GOT3 (cell line): Measurements from ENCODE around the gene KCNN3.
A peak's percentile ranks its signal among the peaks of the same experiment; 100 is the strongest.

Source experiments
- DNase-seq: peaks from one replicate; lab custom pipeline; 2025; ENCODE audit warnings: mixed read lengths; lab: John Stamatoyannopoulos, UW

KCNN3 gene

DNA sequence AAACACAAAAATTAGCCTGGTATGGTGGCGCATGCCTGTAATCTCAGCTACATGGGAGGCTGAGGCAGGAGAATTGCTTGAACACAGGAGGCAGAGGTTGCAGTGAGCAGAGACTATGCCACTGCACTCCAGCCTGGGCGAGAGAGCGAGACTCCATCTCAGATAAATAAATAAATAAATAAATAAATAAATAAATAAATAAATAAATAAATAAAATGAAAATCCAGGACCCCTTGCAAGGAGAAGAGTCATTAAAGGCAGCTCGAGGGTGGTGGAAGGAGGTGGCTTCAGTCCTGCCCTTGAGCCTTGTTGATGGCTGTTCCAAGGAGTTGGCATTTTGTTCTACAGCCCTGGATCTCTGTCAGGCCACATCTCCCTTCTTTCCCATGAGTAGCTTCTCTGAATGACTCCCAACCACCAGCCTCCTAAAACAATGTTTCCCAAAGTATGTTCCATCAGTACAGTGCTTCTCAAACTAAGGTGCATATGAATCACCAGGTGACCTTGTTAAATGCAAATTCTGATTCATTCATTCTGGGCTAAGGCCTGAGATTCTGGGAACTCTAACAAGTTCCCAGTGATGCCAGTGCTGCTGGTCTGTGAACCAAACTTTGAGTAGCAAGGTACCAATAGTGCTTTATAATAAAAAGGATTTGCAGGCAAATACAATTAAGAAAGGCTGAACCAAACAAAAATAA lies 99.0 kb downstream of the KCNN3 start:
- DNase-seq: no peak

DNA sequence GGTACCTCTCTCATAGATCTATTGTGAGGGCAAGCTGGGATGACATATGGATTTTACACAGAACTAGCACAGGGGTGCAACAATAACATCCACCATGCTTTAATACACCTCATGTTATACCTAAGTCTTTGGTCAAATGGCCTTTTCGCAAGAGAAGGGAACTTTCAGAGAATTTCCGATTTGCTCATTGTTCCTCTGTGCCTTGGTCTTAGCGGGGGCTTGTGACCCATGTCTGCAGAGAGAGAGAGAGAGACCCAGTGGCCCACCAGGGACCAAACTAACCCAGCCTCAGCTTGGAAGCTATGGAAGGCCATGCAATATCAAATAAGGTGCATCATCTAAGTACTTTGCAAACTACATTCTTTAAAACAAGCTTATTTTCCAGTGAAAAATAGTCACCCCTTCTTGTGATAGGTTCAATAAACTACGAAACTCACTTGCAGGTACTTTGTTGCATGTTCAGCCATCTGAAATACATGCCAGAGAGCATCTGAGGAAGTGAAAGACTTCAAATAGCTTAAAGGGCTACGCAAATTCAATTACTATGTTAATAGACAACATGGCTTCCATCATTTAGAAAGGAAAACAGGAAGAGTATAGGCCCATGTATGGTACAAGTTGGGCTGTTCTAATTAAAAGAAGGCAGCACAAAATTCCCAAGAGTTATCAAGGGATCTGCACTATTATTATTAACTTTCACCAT lies 100.7 kb downstream of the KCNN3 start:
- no peak for DNase-seq

DNA sequence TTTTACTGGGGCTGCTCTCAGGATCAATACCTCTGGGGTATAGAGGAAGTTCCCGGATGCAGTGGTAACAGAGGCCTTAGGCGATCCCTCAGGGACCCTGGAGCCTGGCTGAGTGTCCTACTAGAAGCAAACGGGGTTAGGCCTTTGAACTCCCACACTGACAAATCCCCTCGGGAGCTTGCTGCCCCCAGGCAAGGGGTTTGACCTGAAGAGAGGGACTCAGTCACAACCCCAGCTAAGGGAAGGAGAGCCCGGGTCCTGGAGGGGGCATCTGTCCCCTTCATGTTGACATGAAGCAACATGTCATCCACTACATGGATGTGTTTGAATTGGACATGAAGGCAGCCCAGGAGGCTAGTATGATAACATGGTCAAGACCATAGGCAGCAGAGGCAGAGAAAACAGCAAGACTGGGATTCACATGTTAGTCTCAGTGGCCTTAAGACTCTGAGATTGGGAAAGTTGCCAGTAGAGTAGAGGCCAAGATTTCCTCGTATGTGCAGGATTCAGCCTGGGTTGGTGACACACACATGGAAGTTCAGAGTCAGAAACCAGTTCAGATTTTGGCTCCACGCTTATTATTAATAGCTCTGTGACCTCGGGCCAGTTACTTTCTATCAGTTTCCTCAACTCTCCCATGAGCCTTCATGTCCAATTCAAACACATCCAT lies 101.5 kb downstream of the KCNN3 start:
- no peak for DNase-seq

DNA sequence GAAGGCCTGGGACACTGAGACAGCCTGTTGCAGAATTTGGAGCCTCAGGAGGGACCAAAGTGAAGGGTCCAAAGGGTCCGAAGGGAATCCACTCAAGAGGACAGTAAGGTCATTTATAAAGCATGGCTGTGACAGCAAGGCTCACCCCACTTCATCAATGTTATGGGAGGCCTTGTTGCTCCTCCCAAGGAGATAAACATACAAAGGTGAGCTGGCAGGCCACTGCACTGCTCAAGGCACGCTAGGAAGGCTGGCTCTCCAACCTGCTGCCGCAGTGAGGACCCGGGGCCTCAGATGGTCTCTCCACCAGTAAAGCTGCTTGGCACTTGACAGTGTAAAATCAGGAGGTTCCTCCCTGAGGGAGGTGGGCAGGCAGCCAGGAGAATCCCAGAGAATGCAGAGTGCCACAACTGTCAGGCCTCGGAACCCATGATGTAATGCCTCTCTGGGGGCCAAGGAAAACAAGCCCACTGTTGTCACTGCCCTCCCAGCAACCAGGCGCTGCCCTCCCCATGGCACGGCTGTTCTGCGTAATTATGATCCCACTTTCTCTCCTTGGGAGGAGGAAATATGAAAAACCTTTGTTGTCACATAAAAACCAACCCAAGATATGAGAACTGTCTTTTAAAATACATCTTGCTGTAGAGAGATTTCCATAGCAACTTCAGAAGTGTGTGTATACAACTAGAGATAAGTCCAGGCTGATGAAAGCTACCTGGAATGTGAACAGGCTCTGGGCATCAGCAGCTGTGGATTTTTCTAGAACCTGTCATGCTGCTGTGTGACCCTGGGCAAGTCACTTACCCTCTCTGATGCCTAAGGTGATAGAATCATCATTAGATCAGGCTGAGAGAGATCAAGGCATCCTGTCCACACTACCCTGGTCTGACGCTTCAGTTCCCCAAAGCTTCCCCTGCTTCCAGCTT lies 102.5 kb downstream of the KCNN3 start:
- DNase-seq: no peak

DNA sequence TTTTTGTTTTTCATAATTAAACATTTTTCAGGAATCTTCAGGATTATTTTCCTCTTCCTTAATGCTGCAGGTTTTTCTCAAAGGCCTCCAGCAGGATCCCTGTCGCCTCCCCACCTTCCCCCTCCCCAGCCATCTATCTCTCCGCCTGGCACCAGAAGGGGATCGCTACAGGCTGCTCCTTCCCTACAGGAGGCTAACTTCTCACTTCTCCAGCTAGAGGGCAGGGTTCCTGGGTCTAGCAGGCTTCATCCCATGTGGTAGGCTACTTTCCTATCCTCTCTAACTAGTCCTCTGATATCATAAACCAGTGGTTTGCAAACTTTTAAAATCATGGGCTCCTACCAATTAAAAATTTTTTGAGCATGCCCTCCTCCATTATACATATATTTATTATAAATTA lies 104.1 kb downstream of the KCNN3 start:
- DNase-seq: no peak

DNA sequence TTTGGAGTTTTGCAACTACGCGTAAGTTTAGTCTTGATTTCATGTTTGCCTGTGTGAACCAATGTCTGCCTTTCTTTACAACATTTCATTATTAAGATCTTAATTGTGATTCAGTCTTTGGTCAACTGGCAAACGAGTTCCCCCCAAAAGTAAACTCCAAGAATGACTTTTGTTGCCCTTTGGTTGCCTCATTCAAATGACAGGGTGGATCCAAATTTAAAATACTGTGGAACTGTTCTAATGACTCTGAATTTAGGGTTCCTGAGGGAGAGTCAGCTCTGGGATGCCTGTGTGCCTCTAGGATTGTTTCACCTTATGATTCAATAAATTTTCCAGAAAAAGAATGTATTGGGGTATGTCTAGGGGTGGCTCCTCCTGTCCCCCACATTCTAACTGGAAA lies 105.3 kb downstream of the KCNN3 start:
- DNase-seq: no peak

DNA sequence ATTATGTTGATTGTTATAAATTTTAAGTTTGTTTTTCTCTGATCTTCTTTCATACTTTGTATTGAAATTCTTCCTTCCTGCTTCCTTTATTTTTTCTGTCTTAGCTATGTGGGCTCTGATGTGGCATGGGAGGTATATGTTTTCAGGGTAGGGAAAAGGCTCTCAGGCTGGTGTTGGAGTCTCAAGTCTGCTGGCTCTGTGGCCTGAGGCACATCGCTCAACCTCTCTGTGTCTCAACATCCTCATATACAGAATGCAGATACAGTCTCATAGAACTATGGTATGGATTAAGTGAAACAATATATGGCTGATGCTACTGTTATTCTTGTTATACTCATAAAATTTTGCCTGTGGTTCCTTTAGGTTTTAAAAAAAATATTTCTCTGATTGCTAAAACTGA lies 105.9 kb downstream of the KCNN3 start:
- no peak for DNase-seq

DNA sequence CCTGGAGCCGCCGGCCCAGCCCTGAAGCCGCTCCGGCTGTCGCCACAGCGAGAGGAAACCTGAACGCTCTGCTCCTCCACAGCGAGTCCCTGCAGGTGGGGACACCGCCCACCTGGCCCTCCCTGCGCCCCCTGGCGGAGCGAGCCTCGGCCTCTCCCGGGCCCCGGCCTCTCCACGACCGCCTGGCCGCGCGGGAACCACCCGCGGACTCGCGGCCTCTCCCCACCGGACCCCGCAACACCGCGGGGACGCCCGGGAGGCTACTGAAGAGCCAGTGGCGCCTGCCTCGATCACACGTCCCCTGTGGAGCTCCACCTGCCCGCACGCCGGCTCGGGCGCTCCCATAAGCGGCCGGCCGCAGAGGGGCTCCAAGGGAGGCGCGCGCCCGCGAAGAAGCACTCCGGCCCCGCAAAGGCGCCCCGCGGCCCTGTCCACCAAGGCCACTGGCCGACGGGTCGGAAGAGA lies 109.6 kb downstream of the KCNN3 start:
- DNase-seq: no peak

DNA sequence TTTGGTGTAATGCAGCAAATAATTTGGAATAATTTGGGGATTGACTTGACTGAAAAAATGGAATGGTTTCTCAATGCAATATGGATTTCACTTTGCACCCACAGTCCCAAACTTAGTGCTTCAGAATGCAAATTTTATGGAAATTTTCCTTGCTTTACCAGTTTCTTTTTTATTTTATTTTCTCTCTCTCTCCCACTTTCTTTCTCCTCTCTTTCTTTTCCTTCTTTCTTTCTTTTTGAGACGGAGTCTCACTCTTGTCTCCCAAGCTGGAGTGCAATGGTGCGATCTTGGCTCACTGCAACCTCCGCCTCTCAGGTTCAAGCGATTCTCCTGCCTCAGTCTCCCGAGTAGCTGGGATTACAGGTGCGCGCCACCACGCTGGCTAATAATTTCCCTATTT lies 110.3 kb downstream of the KCNN3 start:
- no peak for DNase-seq

DNA sequence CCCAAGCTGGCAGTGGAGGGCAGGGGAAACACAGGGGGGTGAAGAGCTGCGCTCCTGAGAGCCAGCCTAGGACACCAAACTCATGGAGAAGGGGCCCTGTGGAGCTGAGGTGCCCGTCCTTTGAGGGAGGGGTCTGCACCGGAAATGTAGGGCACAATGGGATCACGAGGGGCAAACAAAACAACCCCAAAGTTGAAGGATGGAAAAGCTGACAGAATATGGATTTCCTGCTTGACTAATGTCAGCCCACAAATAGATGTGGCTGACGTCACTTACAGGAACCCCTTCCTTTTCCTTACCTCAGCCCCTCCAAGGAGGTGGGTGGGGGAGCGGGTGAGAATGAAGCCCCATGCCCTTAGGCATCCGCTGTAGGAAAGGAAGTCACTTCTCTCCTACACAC lies 110.9 kb downstream of the KCNN3 start:
- DNase-seq: no peak

DNA sequence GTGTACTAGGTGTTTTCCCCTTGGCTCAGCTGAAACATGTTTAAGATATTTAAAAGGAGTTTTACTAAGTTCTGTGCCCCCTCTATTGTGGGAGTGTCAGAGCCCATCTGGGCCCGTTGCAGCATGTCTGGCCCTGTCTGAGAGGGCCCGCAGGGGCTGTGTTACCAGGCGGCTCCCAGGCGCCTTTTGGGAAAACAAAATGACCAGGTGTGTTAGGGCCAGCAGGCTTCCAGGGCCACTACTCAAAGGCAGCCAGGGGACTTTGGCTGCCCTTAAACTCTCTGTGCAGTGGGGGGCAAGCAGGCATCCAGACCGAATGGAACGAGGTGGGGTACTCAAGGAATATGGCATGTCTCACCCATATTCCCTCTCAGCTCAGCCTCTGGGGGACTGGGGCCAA lies 111.7 kb downstream of the KCNN3 start:
- no peak for DNase-seq

DNA sequence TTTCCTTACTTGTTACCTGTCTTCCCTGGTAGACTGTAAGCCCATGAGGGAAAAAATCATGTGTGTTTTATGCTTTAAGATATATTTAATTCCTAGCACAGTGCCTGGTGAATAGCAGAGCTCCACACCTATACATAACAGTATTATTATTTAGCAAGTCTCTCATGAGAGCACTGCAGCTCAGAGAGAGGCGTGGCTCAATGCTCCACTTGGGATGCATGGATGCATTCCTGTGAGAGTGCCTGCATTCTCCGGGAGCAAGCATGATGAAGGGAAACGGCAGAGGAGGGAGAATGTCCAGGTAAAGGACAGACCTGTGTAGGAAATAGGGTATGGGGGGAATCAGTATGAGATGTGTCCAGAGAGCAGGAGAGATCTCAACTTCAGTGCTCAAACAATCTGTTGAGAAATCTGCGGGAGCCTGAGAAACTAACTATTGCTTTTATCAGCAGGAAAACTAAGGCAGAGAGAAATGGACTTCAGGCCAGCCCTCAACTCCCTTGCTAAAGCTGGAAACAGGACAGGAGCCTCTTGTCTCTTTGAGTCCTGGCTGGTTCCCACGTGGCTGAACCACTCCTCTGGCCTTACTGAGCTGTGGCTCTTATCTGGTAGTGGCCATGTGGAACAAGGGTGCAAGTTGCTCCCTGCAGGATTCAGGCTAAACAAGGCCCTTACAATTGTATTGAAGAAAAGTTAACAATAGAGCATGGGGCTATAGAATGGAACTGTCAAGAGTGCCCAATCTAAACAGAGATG lies 113.1 kb downstream of the KCNN3 start:
- DNase-seq: no peak

DNA sequence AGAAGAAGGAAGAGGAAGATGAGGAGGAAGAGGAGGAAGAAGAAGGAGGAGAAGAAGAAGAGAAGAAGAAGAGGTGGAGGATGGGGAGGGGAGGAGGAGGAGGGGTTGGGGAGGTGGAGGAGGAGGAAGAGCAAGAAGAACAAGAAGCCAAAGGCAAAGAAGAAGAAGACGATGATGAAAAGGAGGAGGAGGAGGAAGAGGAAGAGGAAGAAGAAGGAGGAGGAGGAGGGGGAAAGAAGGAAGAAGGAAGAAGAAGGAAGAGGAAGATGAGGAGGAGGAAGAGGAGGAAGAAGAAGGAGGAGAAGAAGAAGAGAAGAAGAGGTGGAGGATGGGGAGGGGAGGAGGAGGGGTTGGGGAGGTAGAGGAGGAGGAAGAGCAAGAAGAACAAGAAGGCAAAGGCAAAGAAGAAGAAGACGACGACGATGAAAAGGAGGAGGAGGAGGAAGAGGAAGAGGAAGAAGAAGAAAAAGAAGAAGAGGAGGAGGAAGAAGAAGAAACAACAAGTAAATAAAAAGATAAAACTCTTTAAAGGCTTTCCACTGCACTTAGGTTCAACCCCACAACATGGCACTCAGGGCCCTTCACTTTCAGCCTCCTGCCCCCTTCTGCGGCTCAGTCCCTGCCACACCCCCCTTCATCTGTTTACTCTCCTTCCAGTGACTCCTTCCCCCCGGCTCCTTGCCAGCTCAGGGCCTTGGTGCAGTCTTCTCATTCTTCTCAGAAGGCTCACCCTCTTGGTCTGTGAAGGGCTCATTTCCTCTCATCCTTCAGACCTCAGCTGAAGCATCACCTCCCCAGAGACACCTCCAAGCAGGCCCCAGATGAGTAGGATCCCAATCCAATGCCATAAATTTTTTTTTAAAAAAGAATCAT lies 114.0 kb downstream of the KCNN3 start:
- DNase-seq: no peak

DNA sequence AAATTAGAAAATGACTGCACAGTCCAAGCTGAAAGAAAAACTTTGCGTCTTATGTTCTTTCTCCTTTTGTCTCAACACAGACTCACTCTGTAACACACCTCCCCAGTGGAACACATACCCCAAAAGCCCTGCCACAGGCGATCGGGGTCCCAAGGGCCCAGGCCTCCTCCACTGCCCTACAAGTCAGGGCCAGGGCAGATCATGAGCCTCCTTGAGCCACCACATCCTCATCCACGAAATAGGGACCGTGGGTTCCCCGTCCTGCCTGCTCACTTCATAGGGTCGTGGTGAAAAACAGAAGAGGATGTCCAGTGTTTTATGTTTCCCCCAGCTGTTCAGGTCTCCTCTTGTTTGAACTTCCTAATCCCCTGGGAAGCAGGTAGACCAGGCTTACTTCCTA lies 116.7 kb downstream of the KCNN3 start:
- no peak for DNase-seq

DNA sequence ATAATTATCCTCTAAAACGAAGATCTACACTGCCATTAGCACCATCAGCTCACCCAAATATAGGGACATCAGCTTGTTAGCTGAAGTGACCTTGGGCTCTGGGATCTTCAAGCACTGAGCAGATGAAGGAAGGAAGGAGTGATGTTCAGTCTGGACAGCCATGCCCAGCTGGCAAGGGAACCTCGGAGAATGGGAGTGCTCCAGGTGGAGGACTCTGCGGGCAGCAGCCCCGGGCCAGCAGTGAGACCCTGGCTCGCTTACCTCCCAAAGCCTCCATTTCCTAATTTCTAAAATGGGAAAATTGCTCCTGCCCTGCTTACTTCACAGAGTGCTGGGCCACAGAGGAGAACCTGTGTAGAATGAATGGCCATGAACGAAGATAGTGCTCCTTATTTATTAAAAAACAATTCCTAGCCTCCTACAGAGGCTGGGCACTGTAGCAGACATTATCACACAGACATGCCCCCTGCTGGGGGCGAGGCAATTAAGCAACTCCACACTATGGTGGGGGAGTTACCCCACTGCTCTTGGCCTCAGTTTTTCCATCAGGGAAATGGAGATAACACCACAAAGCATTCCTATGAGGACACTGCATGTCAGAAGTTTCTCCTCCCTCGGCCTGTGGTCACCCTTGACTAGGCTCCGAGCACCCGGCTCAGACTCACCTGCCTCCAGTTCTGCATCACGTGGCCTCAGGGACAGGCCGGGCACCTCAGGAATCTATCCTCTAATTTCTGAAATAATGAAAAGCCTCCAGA lies 117.6 kb downstream of the KCNN3 start:
- no peak for DNase-seq

DNA sequence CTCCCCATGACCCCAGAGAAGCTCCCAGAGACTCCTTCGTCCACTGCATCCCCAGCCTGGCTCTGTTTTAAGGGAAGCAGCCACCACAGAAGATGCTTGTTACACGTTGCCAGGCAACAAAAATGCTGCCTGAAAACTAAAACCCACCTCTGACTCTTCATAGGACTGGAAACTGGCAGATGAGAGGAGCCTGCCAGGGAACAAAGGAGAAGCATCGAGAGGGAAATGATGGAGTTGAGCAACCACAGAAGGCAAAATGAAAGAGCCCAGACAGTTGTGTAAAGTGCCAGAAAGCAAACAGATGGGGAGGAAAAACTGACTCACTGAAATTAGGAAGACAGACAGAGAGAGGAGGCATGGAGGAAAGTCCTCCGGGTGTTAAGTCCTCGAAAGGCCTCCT lies 118.4 kb downstream of the KCNN3 start:
- no peak for DNase-seq

DNA sequence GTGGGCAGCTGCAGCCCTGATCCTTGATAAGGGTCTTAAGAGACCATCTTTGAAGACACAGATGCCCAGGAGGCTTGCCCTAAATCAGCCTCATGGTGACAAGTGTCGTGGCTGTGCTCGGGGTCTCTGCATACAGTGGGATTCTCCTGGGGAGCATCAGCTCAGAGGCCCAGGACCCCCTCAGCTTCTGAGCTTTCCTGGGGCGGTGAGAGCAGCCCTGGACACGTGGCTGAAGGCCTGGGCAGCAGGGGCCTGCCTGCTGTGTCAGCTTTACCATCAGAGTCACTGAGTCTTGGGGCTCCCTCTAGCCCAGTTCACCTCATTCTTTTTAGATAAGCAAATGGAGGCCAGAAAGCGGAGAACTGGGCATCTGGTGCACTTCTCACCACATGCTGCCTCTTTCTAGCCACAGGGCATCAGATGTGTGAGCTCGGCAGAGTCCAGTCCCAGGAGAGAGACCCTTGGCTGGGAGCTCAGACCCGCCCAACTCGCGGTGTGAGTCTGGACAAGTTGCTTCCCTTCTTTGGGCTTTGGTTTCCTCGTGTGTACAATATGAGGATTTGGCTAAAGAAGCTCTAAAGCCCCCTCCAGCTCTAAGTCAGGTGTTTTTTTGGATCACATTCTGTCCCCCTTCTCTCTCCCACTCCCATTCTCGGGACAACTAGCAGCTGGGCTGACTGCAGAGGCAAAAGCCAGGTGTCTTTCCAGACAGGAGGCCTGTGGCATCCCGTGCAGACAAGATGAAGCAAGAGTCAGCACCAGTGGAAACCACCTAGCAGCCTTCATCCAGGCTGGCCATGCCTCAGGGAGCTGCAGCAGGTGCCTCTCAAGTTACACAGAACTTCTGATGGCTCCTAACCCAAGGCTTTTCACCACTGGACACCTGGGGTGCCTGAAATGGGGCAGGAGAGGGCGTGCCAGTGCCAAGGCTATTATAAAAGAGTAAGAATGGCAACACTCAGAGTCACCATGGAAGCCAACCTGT lies 119.1 kb downstream of the KCNN3 start:
- DNase-seq: no peak

DNA sequence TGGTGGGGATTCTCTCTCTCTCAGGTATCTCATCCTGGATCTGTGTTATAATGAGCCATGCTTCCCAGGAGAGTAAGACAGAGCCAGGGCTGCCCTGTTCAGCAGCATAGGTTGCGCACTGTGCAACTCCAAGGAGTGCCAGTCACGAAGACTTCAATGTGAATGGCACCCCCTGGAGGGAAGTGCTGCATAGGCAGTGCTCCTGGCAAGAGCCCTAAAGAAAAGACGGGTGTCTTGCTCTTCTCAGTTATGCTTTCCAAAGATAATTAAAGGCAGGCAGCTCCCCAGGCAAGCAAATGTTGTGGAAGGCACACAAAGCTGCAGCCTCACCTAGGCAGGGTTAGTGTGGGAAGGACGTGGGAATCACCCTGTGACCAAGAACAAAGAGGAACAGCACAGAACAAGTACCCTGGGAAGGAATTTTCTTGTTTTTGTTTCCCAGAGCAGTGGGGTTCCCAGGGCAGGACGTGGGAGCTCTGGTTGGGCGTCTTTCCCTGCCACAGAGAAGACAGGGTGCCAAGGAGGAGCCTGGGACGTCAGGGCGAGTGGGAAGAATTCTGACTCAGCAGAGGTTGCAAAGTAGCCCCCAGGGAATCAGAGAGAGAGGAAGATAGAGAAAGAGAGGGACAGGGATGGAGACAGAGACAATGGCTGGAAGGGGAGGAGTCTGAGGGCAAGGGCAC lies 120.9 kb downstream of the KCNN3 start:
- DNase-seq: peak; percentile 43
